Parietal lobe (tissue), 2 donors: ENCODE results near the gene SLC39A13. TPM values are rescaled to one million over a fixed set of nuclear protein-coding genes. Genes with fewer than 3 reads are reported as not detected.

Experiments used
- small RNA-seq: library from RNA; depleted of rRNA; stranded (forward); fragments of <200 nt; gene quantifications from one replicate; pipeline ENCODE3, GENCODE V24; 2014; ENCODE audit warnings: low replicate concordance
- total RNA-seq: library from RNA; depleted of rRNA; stranded (reverse); fragments of >200 nt; gene quantifications from one replicate; pipeline ENCODE4 v1.2.3, GENCODE V29; 2014

SLC39A13 gene
- total RNA-seq = 11.6 TPM

DNA sequence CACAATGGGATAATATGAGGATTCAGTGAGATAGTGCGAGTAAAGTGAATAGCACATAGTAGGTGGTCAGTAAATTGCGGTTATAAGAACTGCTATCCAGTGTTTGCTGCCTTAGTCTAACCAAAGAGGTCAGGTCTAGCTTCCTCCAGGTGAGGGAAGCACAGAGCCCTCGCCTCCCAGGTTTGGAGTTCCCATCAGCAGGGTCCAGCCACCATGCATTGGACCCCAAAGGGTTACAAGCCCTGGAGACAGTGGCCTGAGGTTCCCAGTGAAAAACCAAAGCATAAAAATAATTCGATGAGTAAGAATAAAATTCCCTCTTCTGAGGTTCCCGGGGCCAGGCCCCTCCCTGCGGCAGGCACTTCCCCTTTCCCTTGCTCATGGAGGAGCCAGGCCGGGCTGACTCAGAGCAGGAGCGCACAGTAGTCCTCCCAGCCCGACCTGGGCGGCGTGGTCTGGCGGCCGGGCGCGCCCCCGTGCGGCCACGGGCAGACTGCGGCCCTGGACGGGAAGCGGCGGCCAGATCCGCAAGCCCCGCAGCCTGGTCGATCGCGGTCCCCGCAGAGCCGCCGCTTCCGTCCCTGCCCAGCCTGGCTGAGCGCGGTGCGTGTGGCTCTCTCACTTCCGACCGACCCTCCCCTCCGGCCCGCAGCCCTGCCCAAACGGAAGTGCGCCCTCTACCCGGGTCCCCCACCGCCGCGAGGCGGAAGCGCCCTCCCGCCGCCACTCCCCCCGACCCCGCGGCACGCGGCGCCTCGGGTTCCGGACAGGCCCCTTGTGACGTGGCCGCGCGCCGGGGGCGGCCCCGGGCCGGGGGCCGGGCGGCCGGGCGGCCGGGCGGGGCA, at the start of gene SLC39A13:
Gene SLC39A13, plus strand, starts transcription at position 845 of the 845 bp plus-strand sequence. CDS start 1,505 bp downstream, outside the sequence.

DNA sequence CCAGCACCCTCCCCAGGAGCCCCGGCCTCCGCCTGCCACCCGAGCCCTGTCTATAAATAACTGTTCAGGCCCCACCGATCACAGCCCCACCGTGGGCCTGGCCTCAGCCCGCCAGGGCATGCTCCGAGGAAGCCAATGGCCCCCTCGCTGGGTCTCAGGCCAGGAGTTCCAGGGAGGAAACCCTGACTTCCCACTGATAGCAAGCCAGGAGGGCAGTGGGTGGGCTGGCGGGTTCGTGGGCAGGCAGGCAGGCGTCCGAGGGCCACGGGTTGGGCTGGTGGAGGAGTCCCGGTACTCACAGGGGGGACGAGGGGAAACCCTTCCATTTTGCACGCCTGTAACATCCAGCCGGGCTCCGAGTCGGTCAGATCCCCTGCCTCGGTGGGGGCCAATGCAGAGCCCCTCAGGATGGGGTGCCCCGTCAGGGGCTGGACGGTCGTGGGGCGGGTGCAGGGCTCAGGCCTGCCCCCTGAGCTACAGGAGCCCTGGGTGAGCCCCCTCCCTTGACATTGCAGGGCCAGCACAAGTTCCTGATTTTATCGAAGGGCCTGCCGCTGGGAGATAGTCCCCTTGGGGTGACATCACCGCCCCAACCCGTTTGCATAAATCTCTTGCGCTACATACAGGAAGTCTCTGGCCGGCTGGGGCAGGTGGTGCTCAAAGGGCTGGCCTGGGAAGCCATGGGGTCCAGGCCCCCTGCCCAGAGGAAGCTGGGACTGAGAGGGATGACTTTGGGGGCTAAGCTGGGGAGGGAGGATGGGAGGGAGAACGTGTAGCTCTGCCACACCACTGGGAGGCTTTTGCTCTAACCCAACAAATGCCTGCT, 30.2 kb upstream of the SLC39A13 start, which contains the start of gene SPI1:
Gene SPI1, minus strand, starts transcription at position 538 of the 826 bp plus-strand sequence. Its CDS starts 194 bp downstream, at position 344.

DNA sequence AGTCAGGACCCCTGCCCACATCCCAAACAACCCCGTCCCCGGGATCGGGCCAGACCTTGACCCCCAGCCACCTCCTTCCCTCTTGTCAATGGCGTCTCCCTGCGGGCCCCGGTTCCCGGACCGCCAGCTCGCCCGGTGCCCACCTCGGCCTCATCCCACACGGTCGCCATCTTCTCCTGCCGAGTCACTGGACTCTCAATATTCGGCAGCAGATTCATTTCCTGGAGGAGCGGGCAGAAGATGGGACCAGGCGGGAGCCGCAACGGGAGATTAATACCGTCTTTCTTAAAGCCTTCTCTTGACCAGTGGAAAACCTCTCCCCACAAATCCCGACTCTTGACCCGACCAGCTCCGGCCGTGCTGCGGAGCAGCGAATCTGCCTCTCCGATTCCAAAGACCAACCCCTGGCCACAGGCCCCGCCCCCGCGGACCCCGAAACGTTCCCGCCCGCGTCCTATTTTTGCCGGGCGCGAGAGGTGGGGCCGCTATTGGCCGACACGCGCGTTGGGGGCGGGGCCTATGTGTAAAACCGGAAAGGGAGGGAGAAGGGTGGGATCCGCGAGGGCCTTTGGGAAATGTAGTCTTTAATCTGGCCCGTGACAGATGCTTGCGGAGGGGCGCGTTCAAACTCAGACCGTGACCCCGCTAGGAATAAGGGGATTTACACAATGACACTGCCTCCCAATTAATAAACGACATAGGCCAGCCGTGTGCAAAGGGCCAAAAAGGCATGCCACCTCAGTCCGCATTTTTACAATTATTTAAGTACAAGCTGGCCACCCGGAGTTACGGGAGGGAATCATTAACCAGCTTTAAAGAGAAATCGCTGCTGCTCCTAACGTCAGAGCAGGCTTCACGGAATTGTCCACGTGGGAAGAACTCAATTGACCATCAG, 17.9 kb downstream of the SLC39A13 start, which contains the start of gene PSMC3:
Gene PSMC3, minus strand, starts transcription at position 378 of the 895 bp plus-strand sequence. Its CDS starts 160 bp downstream, at position 218.

DNA sequence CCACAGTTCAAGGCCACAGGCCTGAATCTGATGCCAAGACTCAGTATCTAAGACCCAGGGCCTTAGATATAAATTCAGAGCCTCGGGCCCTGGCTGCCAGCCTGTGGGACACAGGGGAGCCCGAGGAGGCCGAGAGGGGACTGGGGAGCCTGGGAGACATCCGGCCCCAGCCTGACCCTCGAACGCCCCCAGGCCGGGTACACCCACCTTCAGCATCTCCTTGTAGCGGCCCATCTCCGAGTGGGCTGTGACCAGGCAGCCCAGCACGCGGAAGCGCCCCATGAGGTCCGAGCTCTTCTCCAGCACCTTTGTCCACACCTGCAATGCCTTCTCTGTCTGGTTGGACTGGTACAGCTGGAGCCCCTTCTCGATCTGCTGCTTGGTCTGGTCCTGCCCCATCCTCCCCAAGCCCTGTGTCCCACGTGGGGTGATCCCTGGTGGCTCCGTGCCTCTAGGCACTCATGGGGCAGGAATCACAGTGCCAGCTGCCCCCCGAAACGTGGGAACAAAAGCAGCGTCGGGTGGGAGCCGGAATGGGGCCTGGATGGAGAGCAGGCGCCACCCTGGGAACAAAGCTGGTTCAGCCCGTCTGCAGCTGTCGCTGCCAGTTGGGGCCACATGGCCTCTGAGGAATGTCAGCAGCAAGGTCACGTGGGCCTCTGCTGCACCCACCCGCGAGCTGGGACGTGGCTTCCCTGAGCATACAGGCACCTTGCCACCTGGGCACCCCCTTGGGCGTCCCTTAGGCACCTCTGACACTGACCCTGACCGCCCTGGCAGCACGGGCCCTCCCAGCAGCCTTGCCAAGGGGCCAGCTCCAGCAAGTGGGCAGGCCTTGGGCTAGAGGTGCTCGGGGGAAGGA, 40.4 kb downstream of the SLC39A13 start, which contains the start of gene RAPSN:
Gene RAPSN, minus strand, starts transcription at position 571 of the 862 bp plus-strand sequence. Its CDS starts 172 bp downstream, at position 399.

Small RNAs within 50 kb of the gene (small RNA-seq; reads per million reads assigned to genes)
- gene MIR4487 = not detected

Other genes with a start within 250 kb of the SLC39A13 start
- gene ARFGAP2, start 231.7 kb upstream of the SLC39A13 start, total RNA-seq = 176 TPM
- 3.4 TPM for gene PACSIN3, start 222.2 kb upstream of the SLC39A13 start, total RNA-seq
- 13.1 TPM for gene DDB2, start 193.6 kb upstream of the SLC39A13 start, total RNA-seq
- gene ACP2, start 159.8 kb upstream of the SLC39A13 start, total RNA-seq = 30.7 TPM
- 10.3 TPM for gene NR1H3, start 150.6 kb upstream of the SLC39A13 start, total RNA-seq
- 104 TPM for gene MADD, start 138.5 kb upstream of the SLC39A13 start, total RNA-seq
- gene MYBPC3, start 55.9 kb upstream of the SLC39A13 start, total RNA-seq = not detected
- gene SPI1, start 30.0 kb upstream of the SLC39A13 start, total RNA-seq = 1.6 TPM
- 135 TPM for gene PSMC3, start 17.8 kb downstream of the SLC39A13 start, total RNA-seq
- not detected for gene RAPSN, start 40.5 kb downstream of the SLC39A13 start, total RNA-seq
- gene CELF1, start 144.5 kb downstream of the SLC39A13 start, total RNA-seq = 498 TPM
- gene PTPMT1, start 157.0 kb downstream of the SLC39A13 start, total RNA-seq = 24.7 TPM
- 33.5 TPM for gene KBTBD4, start 170.4 kb downstream of the SLC39A13 start, total RNA-seq
- 55.7 TPM for gene NDUFS3, start 170.5 kb downstream of the SLC39A13 start, total RNA-seq
- not detected for gene FAM180B, start 178.1 kb downstream of the SLC39A13 start, total RNA-seq
- 19.7 TPM for gene C1QTNF4, start 185.8 kb downstream of the SLC39A13 start, total RNA-seq
- gene MTCH2, start 234.0 kb downstream of the SLC39A13 start, total RNA-seq = 67.6 TPM